ENCODE results near the gene RHBDD2. TPM values are rescaled to one million over a fixed set of nuclear protein-coding genes. Genes with fewer than 3 reads are reported as not detected.
A peak's percentile ranks its signal among the peaks of the same experiment; 100 is the strongest.

Gene RHBDD2
- total RNA-seq, 1 donor from 2014 or later, result 47.3 TPM

DNA sequence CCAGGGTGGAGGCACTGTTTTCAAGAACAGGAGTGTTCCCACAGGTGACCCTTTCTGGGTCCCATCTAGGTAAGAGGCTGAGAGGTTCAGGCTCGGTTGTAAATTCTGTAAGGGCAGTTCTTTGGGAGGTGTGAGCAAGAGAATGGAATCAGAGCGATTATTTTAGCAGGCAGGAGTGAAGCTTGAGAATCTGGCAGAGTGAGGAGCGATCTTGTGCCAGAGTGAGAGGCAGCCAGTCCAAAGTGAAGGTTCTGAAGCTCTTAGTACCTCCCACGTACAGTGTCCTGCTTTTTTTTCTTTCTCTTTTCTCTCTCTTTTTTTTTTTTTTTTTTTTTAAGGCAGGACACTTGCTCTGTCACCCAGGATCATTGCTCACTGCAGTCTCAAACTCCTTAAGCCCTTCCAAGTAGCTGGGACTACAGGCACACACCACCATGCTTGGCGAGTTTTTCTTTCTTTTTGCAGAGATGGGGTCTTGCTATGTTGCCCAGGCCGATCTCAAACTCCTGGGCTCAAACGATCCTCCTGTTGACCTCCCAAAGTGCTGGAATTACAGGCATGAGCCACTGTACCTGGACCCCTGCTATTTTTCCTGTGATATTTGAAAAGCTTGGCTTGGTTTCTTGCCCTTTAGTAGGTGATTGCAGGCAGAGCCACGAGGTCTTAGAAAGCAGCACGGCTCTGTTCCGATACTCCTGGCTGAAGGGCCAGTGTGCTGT lies 47.0 kb downstream of the RHBDD2 start:
- no peak overlapping the region for H3K4me3 ChIP-seq (ENCODE audit: low read depth, low read length)
- no peak for DNase-seq (ENCODE audit: low read depth)
- TF ChIP-seq, protein P1, sequence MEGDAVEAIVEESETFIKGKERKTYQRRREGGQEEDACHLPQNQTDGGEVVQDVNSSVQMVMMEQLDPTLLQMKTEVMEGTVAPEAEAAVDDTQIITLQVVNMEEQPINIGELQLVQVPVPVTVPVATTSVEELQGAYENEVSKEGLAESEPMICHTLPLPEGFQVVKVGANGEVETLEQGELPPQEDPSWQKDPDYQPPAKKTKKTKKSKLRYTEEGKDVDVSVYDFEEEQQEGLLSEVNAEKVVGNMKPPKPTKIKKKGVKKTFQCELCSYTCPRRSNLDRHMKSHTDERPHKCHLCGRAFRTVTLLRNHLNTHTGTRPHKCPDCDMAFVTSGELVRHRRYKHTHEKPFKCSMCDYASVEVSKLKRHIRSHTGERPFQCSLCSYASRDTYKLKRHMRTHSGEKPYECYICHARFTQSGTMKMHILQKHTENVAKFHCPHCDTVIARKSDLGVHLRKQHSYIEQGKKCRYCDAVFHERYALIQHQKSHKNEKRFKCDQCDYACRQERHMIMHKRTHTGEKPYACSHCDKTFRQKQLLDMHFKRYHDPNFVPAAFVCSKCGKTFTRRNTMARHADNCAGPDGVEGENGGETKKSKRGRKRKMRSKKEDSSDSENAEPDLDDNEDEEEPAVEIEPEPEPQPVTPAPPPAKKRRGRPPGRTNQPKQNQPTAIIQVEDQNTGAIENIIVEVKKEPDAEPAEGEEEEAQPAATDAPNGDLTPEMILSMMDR (conservative IDR thresholded peaks at IDR 0.05; ENCODE audit: low read depth, low read length), result no peak

DNA sequence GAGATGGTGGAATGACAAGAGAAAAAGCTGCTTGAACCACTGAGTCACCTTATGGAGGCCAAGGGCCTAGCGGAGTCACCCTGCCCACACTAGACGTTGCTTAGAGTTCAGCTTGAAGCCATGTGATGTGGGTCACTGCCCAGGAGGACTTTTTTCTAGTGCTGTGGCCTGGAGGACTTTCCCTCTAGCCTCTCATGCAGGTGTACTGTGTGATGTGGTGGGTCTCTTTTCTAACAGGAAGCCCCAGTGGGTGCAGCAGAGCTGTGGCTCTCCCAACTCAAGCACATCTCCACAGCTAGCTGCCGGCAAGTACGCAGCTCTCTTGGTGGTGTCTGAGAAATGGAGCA lies 49.7 kb downstream of the RHBDD2 start:
- DNase-seq (ENCODE audit: low read depth), result no peak
- TF ChIP-seq, protein P1 (conservative IDR thresholded peaks at IDR 0.05; ENCODE audit: low read depth, low read length), result no peak
- H3K4me3 ChIP-seq (ENCODE audit: low read depth, low read length), result no peak overlapping the region

DNA sequence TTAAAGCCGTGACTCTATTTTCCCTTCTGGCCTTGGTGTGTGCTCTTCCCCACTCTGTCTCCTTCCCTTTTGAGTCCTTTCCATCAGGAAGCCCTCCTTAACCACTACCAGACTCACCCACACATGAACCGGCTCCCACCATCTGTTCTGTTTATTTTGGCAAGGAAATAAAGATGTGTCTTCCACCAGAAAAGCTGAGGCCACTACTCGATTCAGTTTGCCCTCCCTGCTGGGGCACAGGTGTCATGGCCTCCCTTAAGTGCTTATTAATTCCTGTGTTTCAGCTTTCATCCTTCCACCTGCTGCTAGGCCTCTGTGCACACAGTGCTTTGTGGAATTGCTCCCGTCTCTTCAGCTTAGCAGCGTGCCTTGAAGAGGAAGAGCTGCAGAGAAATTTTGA lies 52.8 kb downstream of the RHBDD2 start:
- H3K4me3 ChIP-seq (ENCODE audit: low read depth, low read length), result no peak overlapping the region
- TF ChIP-seq, protein P1 (conservative IDR thresholded peaks at IDR 0.05; ENCODE audit: low read depth, low read length), result no peak
- DNase-seq (ENCODE audit: low read depth), result no peak

DNA sequence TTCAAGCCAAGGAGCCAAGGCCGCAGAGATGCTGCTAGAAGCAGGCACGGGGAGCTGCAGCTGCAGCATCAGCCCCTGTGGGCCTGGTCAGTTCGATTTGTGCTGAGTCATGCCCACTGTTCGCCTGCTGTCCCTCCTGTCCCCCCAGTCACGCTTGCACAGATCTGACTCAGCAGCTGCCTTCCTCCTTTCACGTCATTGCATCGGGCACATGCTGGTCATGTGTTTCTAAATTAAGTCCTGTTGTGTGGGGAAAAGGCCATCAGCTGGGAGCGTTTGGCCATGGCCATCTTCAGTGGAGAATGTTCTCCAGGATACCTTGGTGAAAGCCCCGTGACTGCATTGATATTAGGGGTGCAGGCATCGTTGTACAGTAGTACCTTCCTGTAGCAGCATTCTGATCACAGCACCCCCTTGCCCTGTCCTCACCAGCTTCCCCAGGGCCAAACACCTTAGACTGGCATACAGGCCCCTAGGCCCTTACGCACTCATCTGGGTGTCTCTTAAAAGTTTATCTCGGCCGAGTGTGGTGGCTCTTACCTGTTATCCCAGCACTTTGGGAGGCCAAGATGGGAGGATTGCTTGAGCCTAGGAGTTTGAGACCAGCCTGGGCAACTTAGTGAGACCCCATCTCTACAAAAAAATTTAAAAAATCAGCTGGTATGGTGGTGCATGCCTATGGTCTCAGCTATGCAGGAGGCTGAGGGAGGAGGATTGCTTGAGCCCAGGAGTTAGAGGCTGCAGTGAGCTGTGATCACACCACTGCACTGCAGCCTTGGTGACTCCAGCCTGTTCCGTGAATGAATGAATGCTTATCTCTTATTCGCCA lies 59.3 kb downstream of the RHBDD2 start:
- DNase-seq (ENCODE audit: low read depth), result peak; percentile 89
- no peak overlapping the region for H3K4me3 ChIP-seq (ENCODE audit: low read depth, low read length)
- TF ChIP-seq, protein P1 (conservative IDR thresholded peaks at IDR 0.05; ENCODE audit: low read depth, low read length), result no peak

Other genes starting within 250 kb of the RHBDD2 start
- gene HIP1, start 140.1 kb upstream of the RHBDD2 start, total RNA-seq, result 10.6 TPM in 2 replicates
- gene CCL26, start 106.8 kb upstream of the RHBDD2 start, total RNA-seq, result not detected in 2 replicates
- gene CCL24, start 65.2 kb upstream of the RHBDD2 start, total RNA-seq, result not detected in 2 replicates
- gene POR, start 36.1 kb downstream of the RHBDD2 start, total RNA-seq, result 77.8 and 83.0 TPM in 2 replicates
- gene TMEM120A, start 115.6 kb downstream of the RHBDD2 start, total RNA-seq, result 7.6 and 13.6 TPM in 2 replicates
- gene STYXL1, start 169.0 kb downstream of the RHBDD2 start, total RNA-seq, result 78.0 and 83.6 TPM in 2 replicates
- gene MDH2, start 169.1 kb downstream of the RHBDD2 start, total RNA-seq, result 123 and 162 TPM in 2 replicates

Data from epithelial cell of proximal tubule (primary cell).